ENCODE measurements around the gene VPS13C.

VPS13C gene

DNA sequence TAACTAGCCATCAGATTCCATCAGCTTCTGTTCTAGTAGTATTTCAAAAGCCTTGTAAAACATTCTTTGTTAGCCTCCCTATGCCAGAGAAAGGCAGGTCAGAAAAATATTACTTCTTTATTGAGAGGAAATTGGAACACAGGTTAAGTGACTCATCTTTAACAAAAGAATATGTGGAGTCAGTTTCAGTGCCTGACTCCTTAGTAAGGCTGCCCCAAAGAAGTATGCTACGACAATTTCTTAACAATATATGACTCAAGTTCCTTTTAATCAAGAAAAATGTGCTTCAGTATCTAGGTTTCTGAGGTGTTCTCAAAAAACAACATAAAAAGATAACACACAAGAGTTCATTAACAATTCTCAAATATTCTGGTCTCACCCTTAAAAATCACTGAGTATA is 139.2 kb downstream of the VPS13C start:
- no peak for DNase-seq

DNA sequence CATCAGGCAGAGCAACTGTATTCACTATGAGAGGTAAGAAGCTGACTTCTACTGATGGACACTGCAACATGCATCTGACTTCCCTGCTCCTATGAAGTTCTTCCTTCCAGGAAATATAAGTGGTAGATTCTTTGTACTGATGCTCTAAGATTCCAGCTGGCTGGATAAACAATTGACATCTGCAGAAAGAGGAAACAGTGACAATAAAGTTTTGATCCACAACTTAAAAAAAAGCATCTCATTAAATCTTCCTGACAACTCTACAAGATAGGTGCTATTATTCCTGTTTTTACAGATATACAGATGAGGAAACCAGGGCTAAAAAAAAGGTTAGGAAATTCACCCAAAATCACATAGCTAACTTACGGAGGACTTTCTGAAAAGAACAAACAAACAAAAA is 142.8 kb downstream of the VPS13C start:
- DNase-seq: no peak

DNA sequence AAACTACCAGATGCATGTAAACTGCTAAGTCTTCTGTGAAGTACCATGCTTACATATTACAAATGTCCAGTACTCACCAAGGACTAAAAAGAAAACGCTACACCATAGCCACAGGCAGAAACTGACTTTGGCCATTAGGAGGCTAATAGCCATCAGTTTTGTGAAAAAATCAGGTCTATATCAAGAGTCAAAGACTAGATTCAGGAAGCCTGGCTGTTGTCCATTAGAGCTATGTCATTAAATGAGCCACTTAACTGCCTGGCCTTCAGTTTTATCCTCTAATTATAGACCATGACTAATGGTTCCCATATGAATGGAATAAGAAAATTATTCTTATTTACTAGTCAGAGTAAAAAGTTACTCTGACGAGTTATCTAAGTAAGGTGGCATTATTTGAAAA is 144.1 kb downstream of the VPS13C start:
- DNase-seq: no peak

GRCh38 chr15:61915640-61916039 is 144.6 kb downstream of the VPS13C start:
- DNase-seq: no peak

GRCh38 chr15:61910839-61911369 is 149.3 kb downstream of the VPS13C start:
- no peak for DNase-seq

- DNase-seq: no peak
Observed at GRCh38 chr15:61908241-61908640, 152.0 kb downstream of the VPS13C start.

- no peak for DNase-seq
Observed at GRCh38 chr15:61907753-61908086, 152.5 kb downstream of the VPS13C start.

DNA sequence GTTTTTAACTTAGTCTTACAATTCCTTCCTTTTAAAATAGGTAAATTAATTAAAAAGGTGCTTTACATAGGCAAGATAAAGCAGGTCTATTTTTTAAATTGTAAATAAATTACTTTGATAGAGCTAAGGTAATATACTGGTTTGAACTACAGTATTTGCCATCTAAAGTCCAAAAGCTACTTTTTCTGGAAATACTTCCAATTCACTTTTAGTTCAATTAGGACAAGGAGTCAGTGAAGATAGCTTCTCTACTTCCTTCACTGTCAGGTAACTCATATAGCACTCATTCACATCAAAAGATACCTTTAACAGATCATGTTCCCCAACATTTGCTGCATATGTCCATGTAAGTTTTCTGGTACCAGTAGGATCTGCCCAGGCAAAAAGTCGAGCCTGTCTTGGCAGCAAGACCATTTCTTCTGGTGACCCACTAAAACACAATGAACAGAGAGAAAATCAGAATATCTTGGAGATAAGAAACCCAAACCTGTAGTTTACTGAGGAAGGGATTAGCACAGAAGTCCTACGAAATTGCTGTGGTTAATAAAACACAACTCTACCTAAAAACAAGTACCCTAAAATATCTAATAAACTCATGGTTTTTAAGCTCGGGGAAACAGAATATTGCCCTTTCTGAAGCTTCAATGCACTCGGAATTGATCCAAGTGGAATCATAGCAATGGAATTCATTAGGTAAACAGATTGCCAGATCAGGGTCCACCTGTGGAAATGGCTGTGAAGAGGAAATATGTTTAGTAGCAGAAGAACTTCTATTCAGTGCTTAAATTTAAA is 153.1 kb downstream of the VPS13C start:
- no peak for DNase-seq

DNA sequence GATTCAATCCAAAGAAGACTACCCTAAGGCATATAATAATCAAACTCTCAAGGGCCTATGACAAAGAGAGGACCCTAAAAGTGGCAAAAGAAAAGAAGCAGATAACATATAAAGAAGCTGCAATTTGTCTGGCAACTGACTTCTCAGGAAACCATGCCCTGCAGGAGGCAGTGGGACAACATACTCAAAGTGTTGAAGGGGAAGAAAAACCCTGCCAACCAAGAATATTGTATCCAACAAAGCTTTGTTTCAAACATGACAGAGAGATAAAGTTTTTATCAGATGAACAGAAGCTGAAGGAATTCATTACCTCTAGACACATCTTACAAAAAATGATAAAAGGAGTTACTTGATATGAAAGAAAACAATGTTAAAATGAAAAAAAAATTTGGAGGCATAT is 167.1 kb downstream of the VPS13C start:
- no peak for DNase-seq

- no peak for DNase-seq
Observed at GRCh38 chr15:61892140-61892539, 168.1 kb downstream of the VPS13C start.

GRCh38 chr15:61890106-61890505 is 170.1 kb downstream of the VPS13C start:
- DNase-seq: no peak

GRCh38 chr15:61889706-61890105 is 170.5 kb downstream of the VPS13C start:
- DNase-seq: no peak

- DNase-seq: no peak
Observed at GRCh38 chr15:61888074-61888780, 172.0 kb downstream of the VPS13C start.

DNA sequence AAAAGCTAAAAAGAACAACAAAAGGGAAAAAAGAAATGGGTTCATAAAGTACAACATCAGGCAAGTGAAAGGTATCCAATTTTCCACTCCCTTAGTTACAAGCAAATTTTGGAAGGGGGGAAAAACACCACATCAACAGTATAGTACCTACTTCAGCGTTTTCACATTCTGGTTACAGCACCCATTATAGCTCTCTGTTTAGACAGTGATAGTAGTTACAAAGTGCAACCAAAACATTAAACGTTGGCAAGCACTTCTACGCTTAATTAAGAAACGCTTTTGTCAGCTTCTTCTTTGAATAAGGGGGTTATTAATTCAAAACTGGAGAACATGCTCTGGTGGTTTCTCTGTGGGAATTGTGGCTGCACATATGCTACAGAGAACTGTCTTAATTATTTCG is 180.2 kb downstream of the VPS13C start:
- DNase-seq: no peak

GRCh38 chr15:61879219-61879618 is 181.0 kb downstream of the VPS13C start:
- no peak for DNase-seq

DNA sequence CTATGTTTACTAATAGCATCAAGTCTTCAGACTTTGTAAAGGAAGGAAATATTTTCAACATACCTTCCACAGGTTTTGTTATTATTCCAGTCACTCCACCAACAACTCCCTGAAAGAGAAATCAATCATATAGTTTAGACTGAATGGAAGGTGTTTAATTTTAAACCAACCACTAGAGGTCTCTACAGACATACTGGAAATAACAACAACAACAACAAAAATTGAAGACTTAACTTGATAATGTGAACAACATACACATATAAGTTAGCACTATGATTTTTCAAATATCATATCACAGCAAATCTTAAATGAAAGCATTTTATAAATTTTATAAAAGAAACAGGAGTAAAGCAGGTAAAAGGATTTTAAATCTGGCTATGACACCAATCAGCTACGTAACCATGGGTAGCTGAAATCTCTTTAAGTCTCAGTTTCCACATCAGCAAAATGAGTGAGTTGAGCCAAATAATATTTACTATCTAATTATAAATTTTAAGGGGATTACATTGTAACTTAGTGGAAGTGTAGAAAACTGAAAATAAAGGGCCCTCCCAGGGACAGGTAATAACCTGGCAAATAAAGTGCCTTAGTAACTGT is 188.2 kb downstream of the VPS13C start:
- DNase-seq: no peak

- no peak for DNase-seq
Observed at GRCh38 chr15:61869656-61870055, 190.6 kb downstream of the VPS13C start.

GRCh38 chr15:61861962-61862361 is 198.3 kb downstream of the VPS13C start:
- DNase-seq: no peak

- no peak for DNase-seq
Observed at GRCh38 chr15:61857169-61857829, 202.9 kb downstream of the VPS13C start.

DNA sequence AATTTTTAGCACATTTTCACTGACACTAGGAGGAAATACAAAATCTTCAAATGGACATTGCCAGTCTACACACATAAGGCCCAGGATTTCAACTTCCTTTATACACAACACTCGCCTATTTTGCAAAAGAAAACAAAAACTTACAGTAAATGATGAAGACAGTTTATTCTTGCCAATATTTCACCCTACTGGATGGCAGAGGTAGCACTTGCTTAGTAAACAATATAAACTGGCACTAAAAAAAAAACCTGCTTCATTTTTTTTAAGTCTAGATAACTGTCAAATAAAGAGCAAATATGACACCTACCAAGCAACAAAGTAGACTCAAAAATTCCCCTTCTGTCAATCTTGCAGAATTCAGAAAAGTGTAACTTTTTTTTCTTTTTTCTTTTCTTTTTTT is 204.0 kb downstream of the VPS13C start:
- DNase-seq: no peak

DNA sequence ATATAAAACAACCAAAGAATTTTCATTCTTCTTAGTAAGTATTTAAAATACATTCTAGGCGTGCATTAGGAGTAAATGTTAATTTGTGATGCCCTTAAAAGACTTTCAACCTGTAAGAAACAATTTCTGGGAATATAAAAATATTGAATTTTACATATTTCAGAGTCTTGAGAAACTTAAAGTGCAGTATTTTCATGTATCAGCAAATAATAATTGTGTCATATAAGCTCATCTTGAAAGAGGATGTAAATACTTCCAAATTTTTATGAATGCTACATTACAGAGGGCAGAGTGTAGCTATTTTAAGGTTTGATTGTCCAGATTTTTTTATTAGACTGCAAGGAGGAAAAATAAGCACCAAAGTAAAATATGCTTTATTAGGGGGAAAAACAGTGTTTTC is 207.1 kb downstream of the VPS13C start:
- no peak for DNase-seq

DNA sequence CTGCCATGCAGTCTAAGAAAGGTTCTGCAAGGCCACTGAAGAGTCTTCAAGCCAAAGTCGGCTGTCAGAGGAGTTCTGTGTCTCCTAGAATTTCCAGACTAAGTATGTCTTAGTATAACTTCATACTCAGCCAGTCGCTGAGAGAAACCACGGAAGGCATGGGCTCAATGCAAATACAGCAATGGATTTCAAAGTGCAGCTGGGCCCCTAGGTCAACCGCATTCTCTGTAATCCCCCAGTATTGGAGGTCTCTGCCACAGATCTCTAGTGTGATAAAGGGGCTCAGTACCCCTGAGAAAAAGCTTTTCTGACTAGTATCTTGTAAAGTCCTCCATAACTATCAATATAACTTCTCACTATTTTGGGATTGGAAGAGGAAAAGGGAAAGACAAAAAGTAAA is 208.3 kb downstream of the VPS13C start:
- no peak for DNase-seq

DNA sequence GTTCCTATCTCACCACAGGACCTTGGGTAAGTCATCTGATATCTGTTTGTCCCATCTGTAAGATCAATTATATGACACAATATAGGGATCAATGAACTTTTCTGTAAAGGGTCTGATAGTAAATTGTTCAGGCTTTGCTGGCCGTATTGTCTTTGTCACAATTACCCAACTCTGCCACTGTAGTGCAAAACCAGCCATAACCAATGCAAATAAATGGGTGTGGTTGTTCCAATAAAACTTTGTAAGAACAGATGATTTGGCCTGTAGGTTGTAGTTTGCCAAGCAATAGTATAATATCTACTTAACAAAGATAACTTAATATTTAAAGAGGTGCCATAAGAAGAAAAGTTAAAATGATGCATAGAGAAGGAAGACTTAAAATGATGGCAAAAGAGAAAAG is 210.8 kb downstream of the VPS13C start:
- no peak for DNase-seq

GRCh38 chr15:61841466-61841865 is 218.8 kb downstream of the VPS13C start:
- DNase-seq: no peak

Data from activated CD4-positive, alpha-beta T cell treated with anti-CD3 and anti-CD28 coated beads, Interleukin-2, amount 50 U/mL, for 48 hours (primary cell).